Naive thymus-derived CD4-positive, alpha-beta T cell (primary cell): ENCODE data around the gene MAGI3. TPM values are rescaled to one million over a fixed set of nuclear protein-coding genes. Genes with fewer than 3 reads are reported as not detected.

Experiments
- ATAC-seq: fragments of 150-1000 bp; cut with Tn5 transposase; 2 replicates; pipeline ENCODE4 v1.10.0; 2021; ENCODE audit warnings: mild to moderate bottlenecking, moderate library complexity
- CTCF ChIA-PET: fragments of 350-600 bp; sonication (Branson Sonifier 250); formaldehyde crosslinking; loops from one replicate; lab custom pipeline; 2021; ENCODE audit warnings: antibody characterized with exemption; lab: Charles Lee
- POLR2A ChIA-PET: fragments of 350-600 bp; sonication (Branson Sonifier 250); formaldehyde crosslinking; loops from one replicate; lab custom pipeline; 2021; ENCODE audit warnings: antibody characterized with exemption, inconsistent platforms; lab: Charles Lee
- DNase-seq, 9 donors: peaks; one replicate each; pipeline versions ENCODE4 v3.0.0 to v3.0.0-alpha.2; 2020 to 2022; ENCODE audit warnings: mixed read lengths in 1 of 9
- H3K27ac ChIP-seq: one replicate; pipeline ENCODE4 v1.7.0; 2013; ENCODE audit warnings: mild to moderate bottlenecking, low read depth, low read length, moderate library complexity
- H3K27me3 ChIP-seq, 2 donors: one replicate each; pipeline ENCODE4 v1.7.0; 2013; ENCODE audit warnings: low read length in 2 of 2, mild to moderate bottlenecking in 2 of 2, moderate library complexity in 2 of 2; ENCODE audit not compliant: control insufficient read depth in 2 of 2, insufficient read depth in 2 of 2
- H3K36me3 ChIP-seq, 3 experiments: 1 replicate in 2 of 3; 2 replicates in 1 of 3; pipeline ENCODE4 v1.7.0; 2013; ENCODE audit warnings: low read length in 3 of 3, mild to moderate bottlenecking in 3 of 3, moderate library complexity in 1 of 3; ENCODE audit not compliant: insufficient read depth in 3 of 3, control insufficient read depth in 2 of 3
- H3K4me1 ChIP-seq, 2 donors: one replicate each; pipeline ENCODE4 v1.7.0; 2013; ENCODE audit warnings: low read length in 2 of 2, mild to moderate bottlenecking in 2 of 2, moderate library complexity in 1 of 2; ENCODE audit not compliant: control insufficient read depth in 2 of 2, insufficient read depth in 2 of 2
- H3K4me3 ChIP-seq: 2 replicates; pipeline ENCODE4 v1.7.0; 2013; ENCODE audit warnings: mild to moderate bottlenecking, low read length
- H3K9me3 ChIP-seq, 3 experiments: 1 replicate in 2 of 3; 2 replicates in 1 of 3; pipeline ENCODE4 v1.7.0; 2013; ENCODE audit warnings: low read length in 3 of 3; ENCODE audit not compliant: control insufficient read depth in 2 of 3
- H3K27ac Mint-ChIP-seq, 9 donors: one replicate each; pipeline ENCODE4 v1.8.0; 2020 to 2022; ENCODE audit warnings: mixed read lengths in 9 of 9, mild to moderate bottlenecking in 8 of 9, moderate library complexity in 5 of 9, inconsistent platforms in 2 of 9
- H3K27me3 Mint-ChIP-seq, 5 donors: one replicate each; pipeline ENCODE4 v1.8.0; 2021 to 2022; ENCODE audit warnings: mixed read lengths in 5 of 5, mild to moderate bottlenecking in 1 of 5
- H3K36me3 Mint-ChIP-seq, 5 donors: one replicate each; pipeline ENCODE4 v1.8.0; 2020 to 2022; ENCODE audit warnings: mixed read lengths in 5 of 5, mild to moderate bottlenecking in 3 of 5, inconsistent platforms in 1 of 5
- H3K4me1 Mint-ChIP-seq, 7 donors: one replicate each; pipeline ENCODE4 v1.8.0; 2020 to 2022; ENCODE audit warnings: mixed read lengths in 7 of 7, mild to moderate bottlenecking in 3 of 7, inconsistent platforms in 1 of 7
- H3K4me3 Mint-ChIP-seq, 10 donors: one replicate each; pipeline ENCODE4 v1.8.0; 2020 to 2022; ENCODE audit warnings: mild to moderate bottlenecking in 10 of 10, mixed read lengths in 10 of 10, moderate library complexity in 6 of 10, inconsistent platforms in 2 of 10
- H3K9me3 Mint-ChIP-seq, 11 donors: one replicate each; pipeline ENCODE4 v1.8.0; 2020 to 2022; ENCODE audit warnings: mixed read lengths in 11 of 11, mild to moderate bottlenecking in 4 of 11, inconsistent platforms in 1 of 11, moderate library complexity in 1 of 11
- intact Hi-C, 2 donors: fragments of 100-400 bp; cut with micrococcal nuclease; formaldehyde crosslinking; loops; one replicate each; pipeline ENCODE4 v1.15.1; 2023
- polyA plus RNA-seq, 2 donors: library from polyadenylated mRNA; unstranded; fragments of 300-500 nt; fragmentation: Illumina TruSeq; gene quantifications; one replicate each; pipeline ENCODE4 v1.2.3, GENCODE V29; 2021
- total RNA-seq, 6 experiments: library from RNA in 5 of 6; stranded (reverse) in 5 of 6; gene quantifications; 1 replicate in 5 of 6; 2 replicates in 1 of 6; pipeline ENCODE4 v1.2.3 and lab custom pipeline; 2021 to 2026

MAGI3 gene
- total and polyA plus RNA-seq, 7 experiments from 2014 or later: 3.6 to 8.8 (median 6.6) TPM

- POLR2A ChIA-PET: no interaction called here
- intact Hi-C loops: no loop called here
- Mint-ChIP-seq H3K27me3 (no peaks in the 10 kb centered on the region), H3K4me3 (no peak overlapping the region), H3K4me1 (no peaks in the 10 kb centered on the region), H3K27ac (no peak overlapping the region), H3K9me3 (peaks cover 4 to 60% (median 22%) of the 10 kb centered on the region in 11 donors), H3K36me3 (peaks cover 0 to 18% (median 6%) of the 10 kb centered on the region in 5 donors)
- Histone ChIP-seq H3K36me3 (no peaks in the 10 kb centered on the region), H3K4me1 (no peaks in the 10 kb centered on the region), H3K4me3 (no peak overlapping the region), H3K27me3 (no peaks in the 10 kb centered on the region), H3K27ac (no peak overlapping the region), H3K9me3 (peaks cover 0 to 5% (median 0%) of the 10 kb centered on the region in 3 experiments)
- DNase-seq (no peak), ATAC-seq (no peak)
- CTCF ChIA-PET: no interaction called here
These were observed 121.0 kb downstream of the MAGI3 start for GRCh38 chr1:113511269-113511668.

GRCh38 chr1:113515498-113515897, 125.2 kb downstream of the MAGI3 start:
- ATAC-seq (no peak), DNase-seq (no peak)
- Histone ChIP-seq H3K27ac (no peak overlapping the region), H3K4me3 (no peak overlapping the region), H3K9me3 (peaks cover 0 to 5% (median 0%) of the 10 kb centered on the region in 3 experiments), H3K36me3 (no peaks in the 10 kb centered on the region), H3K27me3 (no peaks in the 10 kb centered on the region), H3K4me1 (no peaks in the 10 kb centered on the region)
- H3K9me3 Mint-ChIP-seq: peaks cover 3 to 26% (median 13%) of the 10 kb centered on the region in 11 donors
- intact Hi-C loops: no loop called here
- POLR2A ChIA-PET: no interaction called here
- no peaks in the 10 kb centered on the region for H3K27me3 Mint-ChIP-seq
- H3K36me3 Mint-ChIP-seq: peaks cover 0 to 10% (median 4%) of the 10 kb centered on the region in 5 donors
- H3K27ac Mint-ChIP-seq: no peak overlapping the region
- peaks cover 0 to 13% (median 9%) of the 10 kb centered on the region in 7 donors for H3K4me1 Mint-ChIP-seq
- CTCF ChIA-PET: no interaction called here
- no peak overlapping the region for H3K4me3 Mint-ChIP-seq

DNA sequence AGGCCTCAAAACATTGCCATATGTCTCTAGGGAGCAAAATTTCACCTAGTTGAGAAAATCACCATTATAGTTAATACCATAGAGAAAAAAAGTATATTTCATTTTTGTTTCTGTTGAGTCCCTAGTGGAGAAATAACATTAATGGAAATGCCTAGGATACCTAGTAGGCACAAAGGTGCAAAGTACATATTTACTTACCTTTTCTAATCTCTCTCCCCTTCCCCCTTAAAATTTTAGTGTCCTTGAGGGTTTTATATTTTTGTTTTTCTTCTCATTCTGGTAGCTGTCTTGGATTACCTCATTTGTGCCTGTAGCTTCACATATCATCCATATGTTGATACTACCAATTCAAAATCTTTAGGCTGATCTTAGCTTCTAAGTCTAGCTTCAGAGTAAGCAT, 127.0 kb downstream of the MAGI3 start:
- ChIA-PET CTCF (no interaction called here), POLR2A (no interaction called here)
- ATAC-seq (no peak), DNase-seq (no peak)
- H3K9me3 ChIP-seq: no peaks in the 10 kb centered on the region
- H3K4me1 Mint-ChIP-seq: peaks cover 0 to 13% (median 9%) of the 10 kb centered on the region in 7 donors
- intact Hi-C loops: no loop called here
- no peak overlapping the region for H3K27ac Mint-ChIP-seq
- peaks cover 0 to 2% (median under 1%) of the 10 kb centered on the region in 5 donors for H3K36me3 Mint-ChIP-seq
- peaks cover 0 to under 1% (median 0%) of the 10 kb centered on the region in 3 experiments for H3K36me3 ChIP-seq
- H3K4me3 ChIP-seq: no peak overlapping the region
- H3K4me3 Mint-ChIP-seq: no peak overlapping the region
- H3K27ac ChIP-seq: no peak overlapping the region
- H3K9me3 Mint-ChIP-seq: peaks cover 0 to 8% (median 5%) of the 10 kb centered on the region in 11 donors
- H3K4me1 ChIP-seq: no peaks in the 10 kb centered on the region
- H3K27me3 Mint-ChIP-seq: no peaks in the 10 kb centered on the region
- no peaks in the 10 kb centered on the region for H3K27me3 ChIP-seq

- Mint-ChIP-seq H3K36me3 (peaks cover 2 to 7% (median 5%) of the 10 kb centered on the region in 5 donors), H3K27me3 (peaks cover 0 to 1% (median 0%) of the 10 kb centered on the region in 5 donors), H3K9me3 (peaks cover 0 to 12% (median 5%) of the 10 kb centered on the region in 11 donors), H3K4me1 (peaks cover 0 to 13% (median 9%) of the 10 kb centered on the region in 7 donors), H3K27ac (no peak overlapping the region), H3K4me3 (no peak overlapping the region)
- CTCF ChIA-PET: no interaction called here
- POLR2A ChIA-PET: no interaction called here
- H3K4me1 ChIP-seq: no peaks in the 10 kb centered on the region
- H3K36me3 ChIP-seq: peaks cover 0 to 3% (median 0%) of the 10 kb centered on the region in 3 experiments
- no peaks in the 10 kb centered on the region for H3K27me3 ChIP-seq
- no peak for ATAC-seq
- H3K4me3 ChIP-seq: no peak overlapping the region
- intact Hi-C loops: no loop called here
- no peak for DNase-seq
- H3K27ac ChIP-seq: no peak overlapping the region
- H3K9me3 ChIP-seq: no peaks in the 10 kb centered on the region
These were observed 127.7 kb downstream of the MAGI3 start for GRCh38 chr1:113517983-113518382.

DNA sequence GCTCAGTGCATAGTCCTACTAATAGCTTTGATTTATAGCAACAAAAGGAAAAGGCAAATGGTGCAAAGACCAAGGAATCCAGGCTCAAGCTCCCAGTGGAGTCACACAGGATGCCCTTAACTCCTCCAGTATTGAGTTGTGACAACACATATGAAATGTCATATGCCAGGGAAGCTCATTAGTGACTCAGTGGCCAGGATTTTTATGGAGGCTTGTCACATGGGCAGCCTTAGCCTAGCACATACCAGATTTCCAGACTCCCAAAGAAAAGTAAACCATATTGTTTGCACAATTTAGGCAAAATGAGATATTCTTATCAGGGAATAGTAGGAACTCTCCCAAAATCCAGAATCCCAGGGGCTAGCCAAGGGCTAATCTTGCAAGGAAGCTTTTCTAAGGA, 129.2 kb downstream of the MAGI3 start:
- Mint-ChIP-seq H3K9me3 (peaks cover 0 to 20% (median 9%) of the 10 kb centered on the region in 11 donors), H3K27me3 (peaks cover 0 to 7% (median 0%) of the 10 kb centered on the region in 5 donors), H3K4me1 (peaks cover 0 to 13% (median 9%) of the 10 kb centered on the region in 7 donors), H3K4me3 (no peak overlapping the region), H3K36me3 (peaks cover 0 to 14% (median 12%) of the 10 kb centered on the region in 5 donors), H3K27ac (no peak overlapping the region)
- H3K4me3 ChIP-seq: no peak overlapping the region
- H3K9me3 ChIP-seq: peaks cover 0 to 8% (median 0%) of the 10 kb centered on the region in 3 experiments
- no peaks in the 10 kb centered on the region for H3K4me1 ChIP-seq
- DNase-seq: no peak
- H3K36me3 ChIP-seq: peaks cover 0 to 3% (median 0%) of the 10 kb centered on the region in 3 experiments
- H3K27me3 ChIP-seq: no peaks in the 10 kb centered on the region
- ATAC-seq: no peak
- POLR2A ChIA-PET: no interaction called here
- no peak overlapping the region for H3K27ac ChIP-seq
- CTCF ChIA-PET: no interaction called here
- intact Hi-C loops: no loop called here

DNA sequence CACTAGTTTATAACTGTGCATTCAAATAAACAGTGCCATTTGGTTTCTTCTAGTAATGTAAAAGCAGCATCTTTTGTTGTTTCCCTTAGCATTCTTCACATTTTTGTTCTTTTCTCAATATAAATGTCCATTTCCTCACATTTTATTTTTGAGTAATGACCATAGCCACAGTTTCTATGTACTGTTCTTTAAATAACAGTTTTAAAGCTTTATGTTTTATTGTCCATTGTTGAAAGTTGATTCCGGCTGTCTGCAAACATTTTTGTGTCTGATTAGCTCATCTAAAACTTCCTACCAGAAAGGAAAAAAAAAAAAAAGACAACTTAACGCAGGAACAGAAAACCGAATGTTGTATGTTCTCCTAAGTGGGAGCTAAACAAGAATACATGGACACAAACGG, 139.7 kb downstream of the MAGI3 start:
- ChIA-PET CTCF (no interaction called here), POLR2A (no interaction called here)
- peaks cover 0 to 9% (median 3%) of the 10 kb centered on the region in 5 donors for H3K36me3 Mint-ChIP-seq
- no peak overlapping the region for H3K4me3 ChIP-seq
- peaks cover 0 to 17% (median 5%) of the 10 kb centered on the region in 11 donors for H3K9me3 Mint-ChIP-seq
- H3K4me1 Mint-ChIP-seq: peaks cover 0 to 8% (median 0%) of the 10 kb centered on the region in 7 donors
- no peaks in the 10 kb centered on the region for H3K27me3 ChIP-seq
- H3K27ac ChIP-seq: no peak overlapping the region
- no peak for ATAC-seq
- intact Hi-C loops: no loop called here
- H3K27me3 Mint-ChIP-seq: peaks cover 0 to 7% (median 3%) of the 10 kb centered on the region in 5 donors
- no peaks in the 10 kb centered on the region for H3K9me3 ChIP-seq
- H3K27ac Mint-ChIP-seq: no peak overlapping the region
- no peaks in the 10 kb centered on the region for H3K36me3 ChIP-seq
- H3K4me3 Mint-ChIP-seq: no peak overlapping the region
- H3K4me1 ChIP-seq: no peaks in the 10 kb centered on the region
- DNase-seq: no peak

DNA sequence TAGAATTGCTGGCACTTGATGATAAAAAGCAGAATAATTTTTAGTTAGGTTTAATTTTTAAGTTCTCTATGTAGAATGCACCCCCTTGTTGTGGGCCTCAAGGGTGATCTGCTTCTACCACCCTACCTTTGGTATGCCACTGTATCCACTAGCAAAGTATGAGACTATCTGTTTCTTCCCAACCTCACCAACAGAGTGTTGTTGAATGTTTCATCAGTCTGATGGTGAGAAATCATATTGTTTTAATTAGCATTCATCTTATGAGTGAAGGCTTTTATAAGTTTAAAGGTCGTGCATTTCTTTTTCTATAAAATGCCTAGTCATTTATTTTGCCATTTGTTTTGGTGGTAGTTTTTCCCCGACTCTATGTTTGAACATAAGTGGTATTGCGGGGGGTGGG, 141.0 kb downstream of the MAGI3 start:
- Mint-ChIP-seq H3K4me3 (no peak overlapping the region), H3K27ac (no peak overlapping the region), H3K9me3 (peaks cover 0 to 14% (median 4%) of the 10 kb centered on the region in 11 donors), H3K27me3 (peaks cover 0 to 7% (median 3%) of the 10 kb centered on the region in 5 donors), H3K36me3 (peaks cover 0 to 11% (median 0%) of the 10 kb centered on the region in 5 donors), H3K4me1 (peaks cover 0 to 5% (median 0%) of the 10 kb centered on the region in 7 donors)
- H3K9me3 ChIP-seq: no peaks in the 10 kb centered on the region
- no peak for ATAC-seq
- DNase-seq: no peak
- no peak overlapping the region for H3K27ac ChIP-seq
- no peak overlapping the region for H3K4me3 ChIP-seq
- CTCF ChIA-PET: no interaction called here
- no peaks in the 10 kb centered on the region for H3K4me1 ChIP-seq
- H3K36me3 ChIP-seq: no peaks in the 10 kb centered on the region
- H3K27me3 ChIP-seq: no peaks in the 10 kb centered on the region
- intact Hi-C loops: no loop called here
- POLR2A ChIA-PET: no interaction called here
